Duodenal mucosa (tissue), 2 donors: Measurements from ENCODE around the gene CNOT8.

Experiments used
- H3K27ac ChIP-seq: one replicate; pipeline ENCODE4 v1.7.0; 2013; ENCODE audit warnings: low read depth, low read length
- H3K27me3 ChIP-seq, 2 donors: one replicate each; pipeline ENCODE4 v1.7.0; 2013; ENCODE audit warnings: low read length in 2 of 2, control low read depth in 1 of 2; ENCODE audit not compliant: insufficient read depth in 2 of 2, control insufficient read depth in 1 of 2
- H3K36me3 ChIP-seq, 2 donors: one replicate each; pipeline ENCODE4 v1.7.0; 2013; ENCODE audit warnings: low read length in 2 of 2, control low read depth in 1 of 2; ENCODE audit not compliant: insufficient read depth in 2 of 2, control insufficient read depth in 1 of 2
- H3K4me1 ChIP-seq, 2 donors: one replicate each; pipeline ENCODE4 v1.7.0; 2013; ENCODE audit warnings: low read length in 2 of 2, control low read depth in 1 of 2; ENCODE audit not compliant: insufficient read depth in 2 of 2, control insufficient read depth in 1 of 2
- H3K4me3 ChIP-seq, 2 donors: one replicate each; pipeline ENCODE4 v1.7.0; 2013; ENCODE audit warnings: low read length in 2 of 2, low read depth in 1 of 2
- H3K9ac ChIP-seq, 2 donors: one replicate each; pipeline ENCODE4 v1.7.0; 2013; ENCODE audit warnings: low read length in 2 of 2, low read depth in 1 of 2
- H3K9me3 ChIP-seq, 2 donors: one replicate each; pipeline ENCODE4 v1.7.0; 2013; ENCODE audit warnings: low read length in 2 of 2, control low read depth in 1 of 2; ENCODE audit not compliant: control insufficient read depth in 1 of 2

CNOT8 gene

GRCh38 chr5:154858297-154858971, at the start of gene CNOT8:
CNOT8 (plus strand) TSS chr5:154858627; CDS start chr5:154863279, 4,652 bp downstream.
- H3K4me3 ChIP-seq = peak within 1 kb of the TSS; percentile 68 to 95
- no peaks in the 10 kb centered on the region for H3K27me3 ChIP-seq
- peaks cover 4% of the 10 kb centered on the region in 2 donors for H3K36me3 ChIP-seq
- peak within 1 kb of the TSS; percentile 99 for H3K27ac ChIP-seq
- no peaks in the 10 kb centered on the region for H3K9me3 ChIP-seq
- peaks cover 36 to 39% of the 10 kb centered on the region in 2 donors for H3K4me1 ChIP-seq
- peak within 1 kb of the TSS; percentile 72 to 94 for H3K9ac ChIP-seq

- H3K4me3 ChIP-seq = no peak overlapping the region
- no peaks in the 10 kb centered on the region for H3K27me3 ChIP-seq
- H3K4me1 ChIP-seq = no peaks in the 10 kb centered on the region
- H3K36me3 ChIP-seq = peaks cover 42 to 80% of the 10 kb centered on the region in 2 donors
- no peak overlapping the region for H3K9ac ChIP-seq
- H3K27ac ChIP-seq = no peak overlapping the region
- no peaks in the 10 kb centered on the region for H3K9me3 ChIP-seq
These were observed 47.2 kb upstream of the CNOT8 start for GRCh38 chr5:154811239-154811638.

- Histone ChIP-seq H3K9ac (no peak overlapping the region), H3K4me1 (no peaks in the 10 kb centered on the region), H3K9me3 (no peaks in the 10 kb centered on the region), H3K4me3 (no peak overlapping the region), H3K36me3 (peaks cover 36 to 80% of the 10 kb centered on the region in 2 donors), H3K27ac (no peak overlapping the region), H3K27me3 (no peaks in the 10 kb centered on the region)
These were observed 46.6 kb upstream of the CNOT8 start for GRCh38 chr5:154811653-154812465.

GRCh38 chr5:154813158-154813557, 45.3 kb upstream of the CNOT8 start:
- H3K27me3 ChIP-seq = no peaks in the 10 kb centered on the region
- H3K4me3 ChIP-seq = no peak overlapping the region
- H3K27ac ChIP-seq = no peak overlapping the region
- H3K9ac ChIP-seq = no peak overlapping the region
- peaks cover 37 to 77% of the 10 kb centered on the region in 2 donors for H3K36me3 ChIP-seq
- no peaks in the 10 kb centered on the region for H3K4me1 ChIP-seq
- H3K9me3 ChIP-seq = no peaks in the 10 kb centered on the region

- Histone ChIP-seq H3K4me3 (no peak overlapping the region), H3K27ac (no peak overlapping the region), H3K4me1 (no peaks in the 10 kb centered on the region), H3K27me3 (no peaks in the 10 kb centered on the region), H3K9ac (no peak overlapping the region), H3K9me3 (no peaks in the 10 kb centered on the region), H3K36me3 (peaks cover 37 to 72% of the 10 kb centered on the region in 2 donors)
These were observed 44.7 kb upstream of the CNOT8 start for GRCh38 chr5:154813736-154814135.

- H3K36me3 ChIP-seq = peaks cover 43 to 72% of the 10 kb centered on the region in 2 donors
- no peaks in the 10 kb centered on the region for H3K9me3 ChIP-seq
- H3K4me3 ChIP-seq = no peak overlapping the region
- H3K27ac ChIP-seq = no peak overlapping the region
- no peaks in the 10 kb centered on the region for H3K27me3 ChIP-seq
- H3K4me1 ChIP-seq = no peaks in the 10 kb centered on the region
- H3K9ac ChIP-seq = no peak overlapping the region
These were observed 43.4 kb upstream of the CNOT8 start for GRCh38 chr5:154815025-154815424.

GRCh38 chr5:154815684-154816247, 42.7 kb upstream of the CNOT8 start:
- H3K36me3 ChIP-seq = peaks cover 47 to 75% of the 10 kb centered on the region in 2 donors
- H3K27me3 ChIP-seq = no peaks in the 10 kb centered on the region
- H3K9ac ChIP-seq = no peak overlapping the region

GRCh38 chr5:154816891-154817492, 41.4 kb upstream of the CNOT8 start:
- Histone ChIP-seq H3K36me3 (peaks cover 38 to 70% of the 10 kb centered on the region in 2 donors), H3K4me3 (no peak overlapping the region), H3K27ac (no peak overlapping the region), H3K9ac (no peak overlapping the region), H3K27me3 (no peaks in the 10 kb centered on the region), H3K4me1 (no peaks in the 10 kb centered on the region), H3K9me3 (no peaks in the 10 kb centered on the region)

More at GRCh38 chr5:154815684-154816247, 42.7 kb upstream of the CNOT8 start:
- Histone ChIP-seq H3K4me1 (no peaks in the 10 kb centered on the region), H3K27ac (no peak overlapping the region), H3K4me3 (no peak overlapping the region), H3K9me3 (no peaks in the 10 kb centered on the region)

- no peaks in the 10 kb centered on the region for H3K9me3 ChIP-seq
- no peak overlapping the region for H3K4me3 ChIP-seq
- no peaks in the 10 kb centered on the region for H3K4me1 ChIP-seq
- no peak overlapping the region for H3K9ac ChIP-seq
- H3K27ac ChIP-seq = no peak overlapping the region
- no peaks in the 10 kb centered on the region for H3K27me3 ChIP-seq
- peaks cover 38 to 67% of the 10 kb centered on the region in 2 donors for H3K36me3 ChIP-seq
These were observed 40.6 kb upstream of the CNOT8 start for GRCh38 chr5:154817815-154818214.
